ENCODE measurements around the gene APBB1IP. TPM values are rescaled to one million over a fixed set of nuclear protein-coding genes. Genes with fewer than 3 reads are reported as not detected.

The APBB1IP gene
- total RNA-seq, 4 donors from 2014 or later = 1.0 to 4.5 (median 2.7) TPM

- Histone ChIP-seq H3K4me1 (no peaks in the 10 kb centered on the region), H3K9me3 (no peaks in the 10 kb centered on the region), H3K4me3 (no peak overlapping the region), H3K27ac (no peak overlapping the region), H3K27me3 (no peaks in the 10 kb centered on the region), H3K36me3 (no peaks in the 10 kb centered on the region)
- TF ChIP-seq CTCF (IDR thresholded peaks at IDR 0.05) = no peak
- DNase-seq (ENCODE audit: low spot score in 2 of 2) = no peak
- WGBS = 16% methylated on average over 4 of the region's 4 CpGs
Observed at GRCh38 chr10:26451903-26452302, 13.8 kb downstream of the APBB1IP start.

- Histone ChIP-seq H3K36me3 (no peaks in the 10 kb centered on the region), H3K4me1 (no peaks in the 10 kb centered on the region), H3K27ac (no peak overlapping the region), H3K4me3 (no peak overlapping the region), H3K27me3 (no peaks in the 10 kb centered on the region), H3K9me3 (no peaks in the 10 kb centered on the region)
- no peak for DNase-seq (ENCODE audit: low spot score in 2 of 2)
- TF ChIP-seq EP300 (IDR thresholded peaks at IDR 0.05) (no peak), CTCF (IDR thresholded peaks at IDR 0.05) (no peak), POLR2AphosphoS5 (IDR thresholded peaks at IDR 0.05) (no peak), POLR2A (IDR thresholded peaks at IDR 0.05) (no peak)
- WGBS = 79% methylated on average over 2 of the region's 2 CpGs
Observed at GRCh38 chr10:26453850-26454249, 15.7 kb downstream of the APBB1IP start.

GRCh38 chr10:26454891-26455290 lies 16.8 kb downstream of the APBB1IP start:
- no peak for DNase-seq (ENCODE audit: low spot score in 2 of 2)
- Histone ChIP-seq H3K27me3 (no peaks in the 10 kb centered on the region), H3K36me3 (no peaks in the 10 kb centered on the region), H3K4me3 (no peak overlapping the region), H3K9me3 (no peaks in the 10 kb centered on the region), H3K27ac (no peak overlapping the region), H3K4me1 (no peaks in the 10 kb centered on the region)
- WGBS = 85% methylated on average over 2 of the region's 2 CpGs
- TF ChIP-seq EP300 (IDR thresholded peaks at IDR 0.05) (no peak), POLR2AphosphoS5 (IDR thresholded peaks at IDR 0.05) (no peak), POLR2A (IDR thresholded peaks at IDR 0.05) (no peak), CTCF (IDR thresholded peaks at IDR 0.05) (no peak)

GRCh38 chr10:26455567-26456315 lies 17.6 kb downstream of the APBB1IP start:
- Histone ChIP-seq H3K27me3 (no peaks in the 10 kb centered on the region), H3K27ac (no peak overlapping the region), H3K36me3 (no peaks in the 10 kb centered on the region), H3K4me3 (no peak overlapping the region), H3K9me3 (no peaks in the 10 kb centered on the region), H3K4me1 (no peaks in the 10 kb centered on the region)
- 64% methylated on average over 7 of the region's 7 CpGs for WGBS
- no peak for DNase-seq (ENCODE audit: low spot score in 2 of 2)
- TF ChIP-seq POLR2AphosphoS5 (IDR thresholded peaks at IDR 0.05) (no peak), CTCF (IDR thresholded peaks at IDR 0.05) (no peak), EP300 (IDR thresholded peaks at IDR 0.05) (no peak)

GRCh38 chr10:26457088-26457487 lies 18.9 kb downstream of the APBB1IP start:
- H3K4me3 ChIP-seq = no peak overlapping the region
- no peaks in the 10 kb centered on the region for H3K9me3 ChIP-seq
- no peak overlapping the region for H3K27ac ChIP-seq
- H3K4me1 ChIP-seq = no peaks in the 10 kb centered on the region
- TF ChIP-seq POLR2AphosphoS5 (IDR thresholded peaks at IDR 0.05) (no peak), CTCF (IDR thresholded peaks at IDR 0.05) (no peak), POLR2A (IDR thresholded peaks at IDR 0.05) (no peak), EP300 (IDR thresholded peaks at IDR 0.05) (no peak)
- DNase-seq (ENCODE audit: low spot score in 2 of 2) = no peak
- no peaks in the 10 kb centered on the region for H3K27me3 ChIP-seq
- no peaks in the 10 kb centered on the region for H3K36me3 ChIP-seq
- WGBS = 87% methylated on average over 5 of the region's 5 CpGs
